SK-N-MC (cell line): Measurements from ENCODE around the gene MTM1.

Source experiments
- DNase-seq: peaks from one replicate; pipeline ENCODE4 v3.0.0-alpha.2; 2011; ENCODE audit warnings: low read depth, low spot score
- H3K27ac ChIP-seq: fragments of 200-600 bp; sonication (generic); 2 replicates; pipeline ENCODE4 v1.5.1; 2016; ENCODE audit warnings: mixed run types
- H3K36me3 ChIP-seq: fragments of 200-600 bp; sonication (generic); 2 replicates; pipeline ENCODE4 v1.6.1; 2017; ENCODE audit warnings: antibody characterized with exemption, low read length, mixed read lengths; ENCODE audit not compliant: insufficient read depth
- H3K4me3 ChIP-seq: fragments of 200-600 bp; sonication (generic); 2 replicates; pipeline ENCODE4 v1.5.1; 2016
- H3K9ac ChIP-seq: fragments of 200-600 bp; sonication (generic); 2 replicates; pipeline ENCODE4 v1.8.0; 2017; ENCODE audit warnings: mixed run types, mixed read lengths; ENCODE audit not compliant: insufficient read length
- H3K9me3 ChIP-seq: fragments of 200-600 bp; sonication (generic); 2 replicates; pipeline ENCODE4 v1.6.1; 2017; ENCODE audit warnings: low read depth, mild to moderate bottlenecking, antibody characterized with exemption, low read length, moderate library complexity, mixed read lengths
- EZH2 ChIP-seq: fragments of 200-600 bp; sonication (generic); IDR thresholded peaks from one replicate; pipeline ENCODE4 v1.6.1; 2017; ENCODE audit warnings: antibody characterized with exemption
- FOXP2 ChIP-seq: optimal IDR thresholded peaks from 2 replicates; pipeline ENCODE3; 2011; ENCODE audit warnings: mild to moderate bottlenecking, moderate library complexity; ENCODE audit not compliant: insufficient read depth; ENCODE audit errors: extremely low read length, control extremely low read depth
- POLR2AphosphoS5 ChIP-seq: IDR thresholded peaks from 2 replicates; pipeline ENCODE4 v1.6.1; 2012; ENCODE audit warnings: mild to moderate bottlenecking, low read depth, low read length, borderline replicate concordance

Gene MTM1

DNA sequence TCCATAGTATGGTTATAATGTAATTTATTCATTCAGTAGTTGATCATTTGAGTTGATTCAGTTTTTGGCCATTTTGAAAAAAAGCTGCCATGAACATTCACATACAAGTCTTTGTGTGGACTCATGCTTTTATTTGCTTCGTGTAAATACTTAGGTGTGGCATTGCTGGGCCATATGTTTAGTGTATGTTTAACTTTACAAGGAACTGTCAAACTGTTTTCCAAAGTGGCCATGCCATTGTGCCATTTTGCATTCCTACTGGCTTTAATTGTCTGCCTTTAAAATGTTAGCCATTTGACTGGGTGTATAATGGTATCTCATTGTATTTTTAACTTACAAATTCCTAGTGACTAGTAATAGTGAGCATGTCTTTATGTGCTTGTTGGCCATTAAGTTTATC, 8.8 kb downstream of the MTM1 start:
- no peak for DNase-seq
- no peak overlapping the region for H3K27ac ChIP-seq
- no peaks in the 10 kb centered on the region for H3K36me3 ChIP-seq
- no peak overlapping the region for H3K9ac ChIP-seq
- TF ChIP-seq FOXP2 (no peak), EZH2 (no peak), POLR2AphosphoS5 (no peak)
- H3K9me3 ChIP-seq: no peaks in the 10 kb centered on the region
- no peak overlapping the region for H3K4me3 ChIP-seq

DNA sequence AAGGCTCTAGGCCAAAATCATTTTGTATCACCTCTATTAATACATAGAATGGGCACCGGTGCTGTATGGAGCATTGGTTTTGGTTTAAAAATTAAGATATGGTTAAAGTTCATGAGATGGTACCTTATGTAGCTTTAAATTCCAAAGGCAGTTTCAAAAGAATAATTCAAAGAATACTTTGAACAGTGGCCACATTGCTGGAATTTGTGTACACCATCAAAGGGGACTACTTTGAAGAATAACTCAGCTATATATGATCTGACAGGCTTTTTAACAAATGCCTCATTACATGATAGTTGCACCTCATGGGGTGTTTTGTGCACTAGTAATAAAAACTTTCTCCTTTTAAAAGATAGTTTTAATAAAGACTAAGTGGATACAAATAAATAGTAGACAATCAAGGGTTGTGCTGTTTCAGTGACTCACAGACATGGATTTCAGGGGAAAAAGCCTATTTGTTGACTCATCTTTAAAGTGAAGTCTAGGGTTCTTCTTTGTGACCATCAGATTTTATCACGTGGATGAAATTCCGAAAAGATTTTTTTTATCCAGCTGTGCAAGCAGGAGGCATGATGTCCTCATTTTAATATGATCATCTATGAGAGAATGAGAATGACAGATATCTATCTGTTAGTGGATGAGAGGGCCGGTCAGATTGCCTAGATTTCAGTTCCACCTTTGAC, 12.8 kb downstream of the MTM1 start:
- DNase-seq: no peak
- H3K9me3 ChIP-seq: no peaks in the 10 kb centered on the region
- no peak overlapping the region for H3K27ac ChIP-seq

DNA sequence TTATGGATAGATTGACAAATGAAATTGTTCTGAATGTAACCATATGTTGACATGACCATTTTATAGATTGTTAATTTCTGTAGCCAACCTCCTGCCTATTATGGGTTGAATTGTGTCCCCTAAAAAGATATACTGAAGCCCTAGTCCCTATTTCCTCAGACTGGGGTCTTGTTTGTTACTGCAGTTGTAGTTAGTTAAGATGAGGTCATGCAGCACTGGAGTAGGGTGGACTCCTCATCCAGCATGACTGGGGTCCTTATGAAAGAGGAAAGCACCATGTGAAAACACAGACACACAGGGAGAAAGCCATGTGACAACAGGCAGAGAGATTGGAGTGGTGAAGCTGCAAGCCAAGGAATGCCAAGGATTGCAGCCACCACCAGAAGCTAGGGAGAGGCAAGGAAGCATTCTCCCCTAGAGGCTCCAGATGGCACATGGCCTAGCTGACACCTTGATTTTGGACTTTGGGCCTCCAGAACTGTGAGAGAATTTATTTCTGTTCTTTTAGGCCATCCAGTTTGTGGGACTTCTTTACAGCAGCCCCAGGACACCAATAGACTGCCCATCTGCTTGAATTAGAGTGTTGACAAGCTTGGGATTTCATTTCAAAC, 14.0 kb downstream of the MTM1 start:
- Histone ChIP-seq H3K9me3 (no peaks in the 10 kb centered on the region), H3K9ac (no peak overlapping the region), H3K36me3 (no peaks in the 10 kb centered on the region), H3K27ac (no peak overlapping the region), H3K4me3 (no peak overlapping the region)
- no peak for DNase-seq
- TF ChIP-seq EZH2 (no peak), POLR2AphosphoS5 (no peak), FOXP2 (no peak)

More for the DNA sequence above, 12.8 kb downstream of the MTM1 start:
- TF ChIP-seq POLR2AphosphoS5 (no peak), FOXP2 (no peak), EZH2 (no peak)
- H3K4me3 ChIP-seq: no peak overlapping the region
- no peak overlapping the region for H3K9ac ChIP-seq
- no peaks in the 10 kb centered on the region for H3K36me3 ChIP-seq

DNA sequence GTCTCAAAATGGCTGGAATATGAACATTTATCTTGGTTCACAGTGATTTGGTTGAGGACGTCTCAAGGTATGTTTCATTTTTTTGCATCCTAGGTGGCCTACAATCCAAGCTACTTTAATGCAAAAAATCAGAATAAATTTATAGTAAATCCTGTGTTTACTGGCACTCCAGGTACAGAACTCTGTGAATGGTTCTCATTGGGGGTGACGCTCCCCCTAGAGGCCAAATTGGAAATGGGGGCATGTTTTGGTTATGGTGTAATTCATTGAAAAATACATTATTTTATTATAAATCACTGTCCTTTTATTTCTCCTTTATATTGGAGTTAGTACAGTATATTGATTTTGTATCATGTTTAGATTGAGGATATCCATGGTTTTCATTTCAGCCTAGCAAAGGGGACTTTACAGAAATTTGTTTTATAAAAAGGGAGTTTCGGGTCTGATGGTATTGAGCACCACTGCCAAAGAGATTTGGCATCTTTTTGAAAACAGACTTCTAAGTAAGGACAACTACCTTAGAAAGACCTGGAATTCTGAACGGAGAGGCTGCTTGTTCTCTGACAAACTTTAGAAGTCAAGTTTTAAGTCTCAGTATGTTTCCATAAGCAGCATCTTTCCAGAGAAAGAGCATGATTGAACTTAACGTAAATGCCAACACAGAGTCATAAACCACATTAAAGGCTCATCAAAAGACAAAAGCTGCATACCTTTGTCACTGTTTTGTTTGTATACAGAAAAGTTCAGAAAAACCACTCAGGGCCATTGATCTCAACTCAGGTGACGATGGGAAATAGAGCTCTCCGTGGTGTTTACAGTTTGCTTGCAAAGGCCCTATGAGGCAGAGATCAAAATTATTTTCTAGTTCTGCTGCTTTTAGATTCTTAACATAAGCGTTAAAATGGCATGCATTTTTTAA, 19.4 kb downstream of the MTM1 start:
- H3K36me3 ChIP-seq: no peaks in the 10 kb centered on the region
- H3K27ac ChIP-seq: no peak overlapping the region
- H3K9ac ChIP-seq: no peak overlapping the region
- no peak for DNase-seq
- no peaks in the 10 kb centered on the region for H3K9me3 ChIP-seq
- TF ChIP-seq FOXP2 (no peak), EZH2 (no peak), POLR2AphosphoS5 (no peak)
- H3K4me3 ChIP-seq: no peak overlapping the region

DNA sequence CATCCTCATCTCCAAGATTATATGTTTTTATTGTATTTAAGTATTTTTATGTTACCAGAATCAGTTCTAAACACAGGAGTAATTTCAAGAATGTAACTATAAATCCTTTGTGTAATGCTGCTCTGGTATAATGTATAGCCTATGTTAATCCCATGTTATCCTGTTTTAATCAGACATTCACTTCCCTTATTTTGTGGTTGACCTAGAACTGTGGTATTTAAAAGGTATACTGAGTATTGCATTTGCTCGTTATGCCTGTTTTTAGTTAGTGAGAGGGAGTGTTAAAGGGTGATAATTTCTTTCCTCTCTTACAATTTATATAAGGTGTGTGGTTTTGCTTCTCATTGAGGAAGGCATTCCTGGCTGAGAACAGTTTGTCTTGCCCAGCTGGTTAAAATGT, 26.2 kb downstream of the MTM1 start:
- TF ChIP-seq FOXP2 (no peak), EZH2 (no peak), POLR2AphosphoS5 (no peak)
- Histone ChIP-seq H3K9me3 (no peaks in the 10 kb centered on the region), H3K4me3 (no peak overlapping the region), H3K27ac (no peak overlapping the region), H3K9ac (no peak overlapping the region), H3K36me3 (no peaks in the 10 kb centered on the region)
- DNase-seq: no peak

DNA sequence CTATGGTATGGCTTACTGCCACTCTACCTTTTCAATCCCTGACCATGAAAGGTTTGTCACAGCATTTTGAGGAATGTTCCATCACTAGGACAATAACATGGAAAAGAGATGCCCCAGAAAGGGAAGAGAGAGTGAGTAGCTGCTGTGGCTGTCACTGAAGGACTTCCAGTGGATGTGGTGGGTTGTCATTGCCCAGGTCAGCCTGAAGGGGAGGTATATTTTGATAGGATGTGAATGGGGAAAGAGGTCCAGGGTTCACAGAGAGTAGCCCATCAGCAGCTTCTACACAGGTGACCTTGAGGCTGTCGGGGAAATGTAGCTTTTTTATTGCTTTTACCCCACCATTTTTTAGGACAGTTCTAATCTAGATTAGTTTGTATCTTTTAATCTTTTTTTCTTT, 30.8 kb downstream of the MTM1 start:
- no peaks in the 10 kb centered on the region for H3K36me3 ChIP-seq
- no peak for TF ChIP-seq POLR2AphosphoS5
- TF ChIP-seq EZH2: no peak
- TF ChIP-seq FOXP2: no peak
- no peaks in the 10 kb centered on the region for H3K9me3 ChIP-seq
- DNase-seq: no peak
- H3K27ac ChIP-seq: no peak overlapping the region
- H3K9ac ChIP-seq: no peak overlapping the region
- H3K4me3 ChIP-seq: no peak overlapping the region

DNA sequence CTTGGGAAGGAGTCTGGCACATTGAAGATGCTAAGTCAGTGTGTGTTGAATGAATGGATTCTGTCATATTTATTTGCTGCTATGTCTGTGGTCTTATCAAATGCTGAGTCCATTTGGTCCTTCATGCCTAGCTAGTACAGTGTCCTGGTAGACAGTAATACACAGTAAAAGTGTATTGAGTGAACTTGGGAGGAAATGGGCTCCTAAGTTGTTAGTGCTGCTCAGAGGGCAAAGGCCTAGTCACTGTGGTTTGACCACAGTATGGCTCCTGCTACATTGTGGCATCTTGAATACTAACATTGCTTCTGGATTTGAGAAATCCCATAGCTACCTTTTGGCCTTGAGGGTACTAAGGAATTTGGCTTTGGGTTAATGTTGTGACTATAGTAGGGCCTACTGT, 33.9 kb downstream of the MTM1 start:
- no peak overlapping the region for H3K4me3 ChIP-seq
- no peaks in the 10 kb centered on the region for H3K36me3 ChIP-seq
- DNase-seq: no peak
- H3K9me3 ChIP-seq: no peaks in the 10 kb centered on the region
- H3K9ac ChIP-seq: no peak overlapping the region
- H3K27ac ChIP-seq: no peak overlapping the region
- TF ChIP-seq FOXP2 (no peak), POLR2AphosphoS5 (no peak), EZH2 (no peak)

DNA sequence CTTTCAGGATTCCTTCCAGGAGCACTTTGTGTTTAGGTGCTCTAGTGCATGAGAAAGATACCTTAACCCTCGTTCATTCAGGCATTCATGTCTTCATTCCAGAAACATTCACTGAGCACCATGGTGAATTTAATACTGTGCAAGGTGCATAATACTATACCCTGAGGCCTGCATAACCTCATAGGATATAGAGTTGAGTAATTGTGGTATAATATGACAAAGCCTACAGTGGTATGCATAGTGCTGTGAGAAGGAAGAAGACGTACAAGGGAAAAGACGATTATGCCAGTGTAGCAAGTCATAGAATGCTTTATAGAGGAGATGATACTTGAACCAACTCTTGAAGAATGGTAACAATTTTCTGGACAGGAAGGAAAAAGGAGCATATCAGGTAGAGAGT, 34.3 kb downstream of the MTM1 start:
- H3K9me3 ChIP-seq: no peaks in the 10 kb centered on the region
- H3K4me3 ChIP-seq: no peak overlapping the region
- no peak for DNase-seq
- H3K27ac ChIP-seq: no peak overlapping the region
- H3K9ac ChIP-seq: no peak overlapping the region
- H3K36me3 ChIP-seq: no peaks in the 10 kb centered on the region
- TF ChIP-seq EZH2 (no peak), FOXP2 (no peak), POLR2AphosphoS5 (no peak)
